HG03039 (cell line): Measurements from ENCODE around the gene OR2S2.

Source experiments
- ATAC-seq: cut with Tn5 transposase; IDR thresholded peaks from one replicate; pipeline ENCODE4 v1.9.1; 2021; ENCODE audit warnings: mild to moderate bottlenecking, moderate library complexity; ENCODE audit not compliant: unreplicated experiment

The OR2S2 gene

DNA sequence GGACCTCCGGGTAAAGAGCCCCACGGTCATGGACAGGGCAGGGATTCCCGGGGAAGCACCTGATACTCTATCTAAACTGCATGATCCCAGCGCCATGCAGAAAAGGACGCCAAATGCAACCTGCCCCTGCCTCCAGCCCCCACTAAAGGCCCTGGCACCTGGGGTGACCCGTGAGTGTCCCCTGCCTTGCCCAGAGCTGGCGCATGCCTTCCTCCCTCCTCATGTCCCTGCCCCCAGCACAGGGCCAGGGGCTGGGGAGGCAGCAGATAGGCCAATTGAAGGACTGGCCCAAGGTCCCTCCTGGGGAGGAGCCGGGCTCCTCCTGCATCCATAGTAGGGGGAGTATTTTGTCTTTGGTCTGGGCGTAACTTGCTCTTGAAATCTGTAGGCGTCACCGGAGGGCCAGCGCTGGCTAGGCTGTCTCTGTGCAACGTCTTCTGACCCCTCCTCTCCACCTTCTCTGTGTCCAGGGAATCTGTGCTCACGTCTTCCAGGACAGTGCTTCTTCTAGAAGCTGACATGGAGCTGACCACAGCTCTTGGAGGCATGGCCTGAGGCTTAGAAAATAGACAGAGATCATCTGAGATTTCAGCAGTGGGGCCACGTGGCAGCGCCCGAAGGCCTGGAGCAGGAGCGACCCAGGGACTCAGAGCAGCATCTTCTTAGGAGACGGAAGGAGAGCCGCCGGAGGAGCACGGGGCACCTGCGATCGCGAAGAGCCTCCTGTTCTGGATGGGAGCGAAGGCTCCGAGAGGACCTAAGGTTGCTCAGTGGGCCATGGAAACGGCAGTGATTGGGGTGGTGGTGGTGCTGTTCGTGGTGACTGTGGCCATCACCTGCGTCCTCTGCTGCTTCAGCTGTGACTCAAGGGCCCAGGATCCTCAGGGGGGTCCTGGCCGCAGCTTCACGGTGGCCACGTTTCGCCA is 48.0 kb downstream of the OR2S2 start:
- no peak for ATAC-seq

GRCh38 chr9:35909274-35909673 is 48.7 kb downstream of the OR2S2 start, which contains the start of gene SPAAR:
SPAAR (plus strand) TSS chr9:35909490; CDS start chr9:35910464, 974 bp downstream.
- ATAC-seq: no peak

DNA sequence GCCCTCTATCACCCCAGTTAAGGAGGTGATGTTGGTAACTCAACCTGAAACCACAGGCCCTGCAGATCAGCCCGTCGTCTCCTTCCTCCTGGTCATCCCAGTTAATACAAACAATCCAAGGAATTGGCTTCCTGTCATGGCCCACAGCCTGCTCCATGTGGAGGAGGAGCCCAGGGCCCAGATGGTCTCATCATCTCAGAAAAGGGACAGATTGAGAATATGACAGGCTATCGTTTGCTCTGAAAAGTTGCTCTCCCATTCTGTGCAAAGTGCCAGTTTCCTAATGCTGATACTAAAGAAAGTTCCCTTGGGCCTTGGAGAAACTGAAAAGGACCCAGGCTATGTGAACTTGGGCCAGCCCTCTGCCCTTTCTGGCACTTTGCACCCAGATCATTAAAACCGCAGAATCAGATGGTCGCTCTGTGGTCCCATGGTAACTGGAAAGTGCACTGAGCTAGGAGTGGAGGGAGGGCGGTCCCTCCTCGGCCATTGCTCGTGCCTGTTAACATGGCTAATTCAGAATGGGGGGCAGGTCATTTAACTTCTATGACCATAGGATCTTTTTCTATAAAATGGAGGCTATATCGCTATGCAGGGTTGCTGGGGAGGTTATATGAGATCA is 49.3 kb downstream of the OR2S2 start:
- ATAC-seq: no peak

DNA sequence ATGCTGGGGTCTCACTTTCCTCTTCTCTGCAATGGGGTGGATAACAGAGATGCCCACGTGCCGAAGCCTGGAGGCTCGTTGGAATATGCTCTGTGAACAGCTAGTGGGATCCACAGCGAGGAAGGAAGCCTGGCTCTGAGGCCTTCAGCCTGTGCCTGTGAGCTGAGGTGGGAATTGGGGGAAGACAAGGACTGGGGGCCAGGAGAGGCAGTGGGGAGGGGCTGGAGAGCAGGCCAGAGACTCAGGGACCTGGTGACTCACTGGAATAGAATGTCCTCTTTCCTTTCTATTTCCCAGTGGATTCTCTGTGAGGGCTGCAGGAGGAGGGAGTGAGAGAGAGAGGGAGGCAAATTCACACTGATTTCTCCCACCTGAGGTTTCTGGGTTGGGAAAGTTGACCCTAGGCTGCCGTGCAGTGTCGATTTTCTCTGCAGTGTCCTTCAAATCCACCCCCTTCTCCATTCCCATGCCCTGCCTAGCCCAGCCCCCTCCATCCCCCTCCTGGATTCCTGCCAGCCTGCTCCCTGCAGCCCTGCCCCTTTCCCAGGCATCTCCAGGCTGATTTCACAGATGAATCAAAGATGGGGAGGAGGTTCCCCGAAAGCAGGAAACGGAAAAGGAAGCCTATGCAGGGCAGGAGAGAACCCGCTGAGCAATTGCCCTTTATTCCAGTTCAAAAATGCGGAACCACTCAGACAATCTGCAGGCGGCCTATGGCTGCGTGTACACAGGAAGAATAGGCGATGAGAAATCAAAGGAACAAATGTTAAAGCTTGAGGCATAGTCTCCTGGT is 50.0 kb downstream of the OR2S2 start:
- ATAC-seq: no peak
